HepG2 (cell line): ENCODE data around the gene TUBB2B. TPM values are rescaled to one million over a fixed set of nuclear protein-coding genes. Genes with fewer than 3 reads are reported as not detected.
"Not testable (repeated sequence)": the region's sequence is repeated elsewhere in the genome, so short reads cannot be mapped to it uniquely, and the experiment has no call there.

Experiments
- ATAC-seq: fragments of 200-7000 bp; cut with Tn5 transposase; 3 replicates; pipeline ENCODE4 v1.9.1; 2020; ENCODE audit warnings: mild to moderate bottlenecking, moderate library complexity
- BruUV-seq: library from RNA; stranded (reverse); fragments of 400-500 nt; replicated peaks from 2 replicates; lab custom pipeline; 2021; lab: Mats Ljungman, UMichigan
- CTCF ChIA-PET: fragments of 300-600 bp; formaldehyde crosslinking; extraction: SDS; loops from one replicate; lab custom pipeline; 2021; ENCODE audit warnings: low total read pairs, inconsistent platforms, low intra/inter-chr PET ratio; lab: Yijun Ruan, JAX
- POLR2A ChIA-PET: fragments of 350-600 bp; sonication (Branson Sonifier 250); formaldehyde crosslinking; loops from one replicate; lab custom pipeline; 2020; ENCODE audit warnings: antibody characterized with exemption, inconsistent platforms; lab: Yijun Ruan, JAX
- DNase-seq: peaks from one replicate; pipeline ENCODE4 v3.0.0-alpha.2; 2015; ENCODE audit warnings: low spot score
- FAIRE-seq: peaks from 3 replicates; lab custom pipeline; 2011; peaks lifted over from hg19 to GRCh38; lab: Jason Lieb, UNC
- H2AFZ ChIP-seq: one replicate; pipeline ENCODE4 v1.6.1; 2011; ENCODE audit warnings: low read length, inconsistent platforms
- H3K27ac ChIP-seq: fragments of 300-600 bp; 3 replicates; pipeline ENCODE4 v1.8.0; 2011; ENCODE audit warnings: mixed run types, mild to moderate bottlenecking, mixed read lengths, low read length, inconsistent platforms; ENCODE audit not compliant: insufficient read depth; ENCODE audit errors: extremely low read length
- H3K27me3 ChIP-seq, 2 experiments: fragments of 200-600 bp in 1 of 2; 2 replicates in 1 of 2; 3 replicates in 1 of 2; pipeline versions ENCODE4 v1.6.0 to v1.8.0; 2011; ENCODE audit warnings: low read length in 2 of 2, mild to moderate bottlenecking in 2 of 2, moderate library complexity in 2 of 2, inconsistent platforms in 1 of 2; ENCODE audit not compliant: insufficient read depth in 2 of 2, control insufficient read depth in 1 of 2
- H3K36me3 ChIP-seq, 2 experiments: fragments of 200-600 bp in 1 of 2; replicated peaks in 1 of 2; 2 replicates in 1 of 2; 3 replicates in 1 of 2; pipeline versions ENCODE4 v1.5.1 to v1.8.0; 2011; ENCODE audit warnings: low read length in 2 of 2, inconsistent platforms in 1 of 2; ENCODE audit not compliant: insufficient read depth in 2 of 2, control insufficient read depth in 1 of 2
- H3K4me1 ChIP-seq: 2 replicates; pipeline ENCODE4 v1.5.1; 2012; ENCODE audit warnings: low read length, inconsistent platforms; ENCODE audit not compliant: insufficient read depth
- H3K4me2 ChIP-seq: 2 replicates; pipeline ENCODE4 v1.6.0; 2011; ENCODE audit warnings: low read depth, low read length, inconsistent platforms
- H3K4me3 ChIP-seq, 3 experiments: fragments of 200-600 bp in 1 of 3; sonication (generic), shearing (Covaris generic) in 1 of 3; replicated peaks in 1 of 3; 2 replicates each; pipeline ENCODE4 v1.5.1; 2011 to 2016; ENCODE audit warnings: low read length in 3 of 3, inconsistent platforms in 2 of 3, low read depth in 2 of 3, mild to moderate bottlenecking in 2 of 3, control low read depth in 1 of 3, mixed read lengths in 1 of 3; ENCODE audit not compliant: insufficient read depth in 1 of 3
- H3K79me2 ChIP-seq: one replicate; pipeline ENCODE4 v1.6.1; 2011; ENCODE audit warnings: low read length, inconsistent platforms; ENCODE audit not compliant: insufficient read depth
- H3K9ac ChIP-seq: 2 replicates; pipeline ENCODE4 v1.6.0; 2011; ENCODE audit warnings: mild to moderate bottlenecking, low read depth, low read length, inconsistent platforms; ENCODE audit not compliant: insufficient read depth
- H3K9me3 ChIP-seq: 2 replicates; pipeline ENCODE4 v1.5.1; 2012; ENCODE audit warnings: mild to moderate bottlenecking, low read length
- H4K20me1 ChIP-seq: 2 replicates; pipeline ENCODE4 v1.6.0; 2011; ENCODE audit warnings: inconsistent platforms, mild to moderate bottlenecking, low read length, moderate library complexity; ENCODE audit not compliant: insufficient read depth
- ATF7 ChIP-seq, 2 experiments: fragments of 450-650 bp in 1 of 2; sonication (generic) in 1 of 2; formaldehyde crosslinking in 1 of 2; IDR thresholded peaks; 2 replicates each; pipeline versions ENCODE4 v1.4.0 to v1.6.1; 2016 to 2020; ENCODE audit warnings: antibody characterized with exemption in 1 of 2, mild to moderate bottlenecking in 1 of 2, missing genetic modification reagents in 1 of 2
- CREB1 ChIP-seq, 2 experiments: fragments of 450-650 bp in 1 of 2; IDR thresholded peaks; 2 replicates each; pipeline ENCODE4 v1.6.1; 2016 to 2017; ENCODE audit warnings: control low read depth in 1 of 2, mild to moderate bottlenecking in 1 of 2, missing compliant biosample characterization in 1 of 2, missing genetic modification characterization in 1 of 2
- GPBP1L1 ChIP-seq: sonication (generic); formaldehyde crosslinking; IDR thresholded peaks from 2 replicates; pipeline ENCODE4 v1.5.0; 2020; ENCODE audit warnings: mild to moderate bottlenecking, missing genetic modification reagents
- RORA ChIP-seq: sonication (generic); formaldehyde crosslinking; IDR thresholded peaks from 2 replicates; pipeline ENCODE4 v1.5.0; 2020; ENCODE audit warnings: mild to moderate bottlenecking, missing genetic modification reagents, moderate library complexity
- ZFP1 ChIP-seq: IDR thresholded peaks from 2 replicates; pipeline ENCODE4 v1.6.1; 2016
- ZNF12 ChIP-seq: sonication (generic); formaldehyde crosslinking; IDR thresholded peaks from 2 replicates; pipeline ENCODE4 v1.5.0; 2020; ENCODE audit warnings: missing genetic modification reagents
- ZNF770 ChIP-seq: sonication (generic); formaldehyde crosslinking; IDR thresholded peaks from 2 replicates; pipeline ENCODE4 v1.5.0; 2020; ENCODE audit warnings: mild to moderate bottlenecking, missing genetic modification reagents
- ZNF777 ChIP-seq: sonication (generic); formaldehyde crosslinking; IDR thresholded peaks from 2 replicates; pipeline ENCODE4 v1.4.0; 2020; ENCODE audit warnings: missing genetic modification reagents
- WGBS: methylation state at CpG from one replicate; pipeline ENCODE4 v1.1.6; 2017; ENCODE audit warnings: low lambda C conversion rate; 5-methylcytosine and 5-hydroxymethylcytosine counted together
- in situ Hi-C: cut with HindIII; loops from 2 replicates; pipeline ENCODE4 v1.10.0; 2017; ENCODE audit warnings: low pct_unique_long_range_greater_than_20kb; ENCODE audit not compliant: extremely low pct_ligation_motif_present
- intact Hi-C: fragments of 100-400 bp; cut with micrococcal nuclease; formaldehyde crosslinking; loops from one replicate; pipeline ENCODE4 v1.10.0; 2022; ENCODE audit not compliant: unreplicated experiment
- polyA plus RNA-seq, 8 experiments: library from polyadenylated mRNA; depleted of rRNA in 3 of 8; stranded (reverse) in 7 of 8; unstranded in 1 of 8; fragments of >200 nt; fragmentation: Illumina TruSeq in 4 of 8; extraction: Trizol in 4 of 8; gene quantifications; 2 replicates each; pipeline versions ENCODE4 v1.2.1 to v1.2.3, GENCODE V29; 2011 to 2016; ENCODE audit warnings: low read depth in 4 of 8, missing spikeins in 1 of 8, mixed read lengths in 1 of 8; ENCODE audit not compliant: insufficient read depth in 1 of 8
- total RNA-seq, 5 experiments: library from RNA; depleted of rRNA; stranded (reverse); fragments of >200 nt; fragmentation: Illumina TruSeq; extraction: Trizol; gene quantifications; 2 replicates each; pipeline ENCODE4 v1.2.3, GENCODE V29; 2016; ENCODE audit warnings: low read depth in 1 of 5

TUBB2B gene
- total and polyA plus RNA-seq, 2 of the 13 experiments (the other 11 are each of a cell fraction or from before 2014, with no cell fraction given) = 10.3 to 23.6 TPM

GRCh38 chr6:3244832-3245161, 17.3 kb upstream of the TUBB2B start:
- ATAC-seq; DNase-seq; H3K79me2 ChIP-seq; CTCF ChIA-PET; H3K4me2 ChIP-seq; H4K20me1 ChIP-seq; H2AFZ ChIP-seq; FAIRE-seq; BruUV-seq; H3K4me3 ChIP-seq; H3K9ac ChIP-seq; H3K36me3 ChIP-seq; H3K27ac ChIP-seq; H3K9me3 ChIP-seq; TF ChIP-seq ATF7 (CRISPR knock-in tag; IDR thresholded peaks at IDR 0.05): not testable (repeated sequence)
- POLR2A ChIA-PET = interaction anchor here (1.0 to 1.2 kb wide), 2 partner anchors 13 to 82 kb away, joined by 4 read pairs; no protein-coding TSS in a partner anchor
- WGBS = 56% methylated on average over 7 of the region's 7 CpGs
- in situ Hi-C loops (loop anchor here (5.0 kb wide), 1 partner anchor 107 kb away; no protein-coding TSS in a partner anchor), intact Hi-C loops (loop anchor here (5.0 kb wide), 2 partner anchors 37 to 247 kb away; partner anchors contain the start of gene NQO2)
- Histone ChIP-seq H3K27me3 (peaks cover 9 to 45% of the 10 kb centered on the region in 2 experiments; a peak in 3 of 5 replicates), H3K4me1 (peaks cover 42% of the 10 kb centered on the region)
- TF ChIP-seq ATF7 (IDR thresholded peaks at IDR 0.05) = peak; percentile 22; the same call in 1 of the 2 replicates
- peak; percentile 69 for TF ChIP-seq ZNF770 (CRISPR knock-in tag)

- Histone ChIP-seq H3K4me2 (no peak overlapping the region), H4K20me1 (no peaks in the 10 kb centered on the region), H3K9ac (no peak overlapping the region), H3K36me3 (no peaks in the 10 kb centered on the region), H3K4me3 (no peak overlapping the region), H3K4me1 (peaks cover 42% of the 10 kb centered on the region), H3K9me3 (no peaks in the 10 kb centered on the region), H3K79me2 (no peaks in the 10 kb centered on the region), H3K27ac (no peak overlapping the region), H3K27me3 (peaks cover 9 to 45% of the 10 kb centered on the region in 2 experiments; a peak in 4 of 5 replicates), H2AFZ (no peak overlapping the region)
- ATAC-seq = no peak
- in situ Hi-C loops = no loop called here
- intact Hi-C loops = no loop called here
- POLR2A ChIA-PET = interaction anchor here (0.7 to 1.2 kb wide), 3 partner anchors 13 to 177 kb away, joined by 3 to 4 read pairs (median 4); no protein-coding TSS in a partner anchor
- CTCF ChIA-PET = no interaction called here
- no peak for DNase-seq
- peak; percentile 100 for TF ChIP-seq ZFP1 (CRISPR knock-in tag)
- no peak for TF ChIP-seq RORA (CRISPR knock-in tag)
- no peak for TF ChIP-seq GPBP1L1 (CRISPR knock-in tag)
- peak; percentile 47 for TF ChIP-seq ATF7 (IDR thresholded peaks at IDR 0.05)
- TF ChIP-seq ATF7 (CRISPR knock-in tag; IDR thresholded peaks at IDR 0.05) = no peak
- TF ChIP-seq ZNF777 (CRISPR knock-in tag) = no peak
- TF ChIP-seq ZNF12 (CRISPR knock-in tag) = peak; percentile 89
- 0 out of 2 replicates have a peak, but pooled peaks have one; percentile 4 for TF ChIP-seq CREB1 (IDR thresholded peaks at IDR 0.05)
- TF ChIP-seq CREB1 (CRISPR knock-in tag; IDR thresholded peaks at IDR 0.05) = no peak
- WGBS = 64% methylated on average over 8 of the region's 8 CpGs
- BruUV-seq = no TSS peak
- FAIRE-seq = no peak
These were observed 16.8 kb upstream of the TUBB2B start for GRCh38 chr6:3244003-3244831.
